ENCODE data around the gene SPATA46. TPM values are rescaled to one million over a fixed set of nuclear protein-coding genes. Genes with fewer than 3 reads are reported as not detected.

SPATA46 gene
- polyA plus RNA-seq, 1 donor, result 1.2 TPM

GRCh38 chr1:162390396-162391185 lies 13.9 kb upstream of the SPATA46 start:
- Histone ChIP-seq H3K27me3 (ENCODE audit: control insufficient read depth, insufficient read depth, low read length) (no peaks in the 10 kb centered on the region), H3K9me3 (ENCODE audit: control insufficient read depth, low read depth, low read length) (peaks cover 3% of the 10 kb centered on the region), H3K4me1 (ENCODE audit: control insufficient read depth, insufficient read depth, low read length) (peaks cover 30% of the 10 kb centered on the region), H3K4me3 (ENCODE audit: low read length) (no peak overlapping the region), H3K36me3 (ENCODE audit: control insufficient read depth, insufficient read depth, low read length) (no peaks in the 10 kb centered on the region), H3K27ac (ENCODE audit: low read length) (peak overlapping the region; percentile 30)
- 84% methylated on average over 7 of the region's 15 CpGs for WGBS (ENCODE audit: insufficient coverage, low lambda C conversion rate)
- no peak for DNase-seq

GRCh38 chr1:162389971-162390370 lies 13.3 kb upstream of the SPATA46 start:
- H3K27me3 ChIP-seq (ENCODE audit: control insufficient read depth, insufficient read depth, low read length), result no peaks in the 10 kb centered on the region
- peak overlapping the region; percentile 54 for H3K27ac ChIP-seq (ENCODE audit: low read length)
- H3K4me3 ChIP-seq (ENCODE audit: low read length), result no peak overlapping the region
- peaks cover 30% of the 10 kb centered on the region for H3K4me1 ChIP-seq (ENCODE audit: control insufficient read depth, insufficient read depth, low read length)
- WGBS (ENCODE audit: insufficient coverage, low lambda C conversion rate), result no CpG with 5 or more reads among the region's 9 CpGs
- peak; percentile 77 to 85 for DNase-seq
- no peaks in the 10 kb centered on the region for H3K36me3 ChIP-seq (ENCODE audit: control insufficient read depth, insufficient read depth, low read length)
- peaks cover 3% of the 10 kb centered on the region for H3K9me3 ChIP-seq (ENCODE audit: control insufficient read depth, low read depth, low read length)

GRCh38 chr1:162389021-162389818 lies 12.6 kb upstream of the SPATA46 start:
- peak overlapping the region; percentile 54 for H3K27ac ChIP-seq (ENCODE audit: low read length)
- 30% methylated on average over 2 of the region's 11 CpGs for WGBS (ENCODE audit: insufficient coverage, low lambda C conversion rate)
- no peaks in the 10 kb centered on the region for H3K27me3 ChIP-seq (ENCODE audit: control insufficient read depth, insufficient read depth, low read length)
- H3K4me1 ChIP-seq (ENCODE audit: control insufficient read depth, insufficient read depth, low read length), result peaks cover 30% of the 10 kb centered on the region
- DNase-seq, result peak in 1 of 2 donors; percentile 45
- H3K9me3 ChIP-seq (ENCODE audit: control insufficient read depth, low read depth, low read length), result peaks cover 3% of the 10 kb centered on the region
- H3K36me3 ChIP-seq (ENCODE audit: control insufficient read depth, insufficient read depth, low read length), result peaks cover 1% of the 10 kb centered on the region
- H3K4me3 ChIP-seq (ENCODE audit: low read length), result no peak overlapping the region

GRCh38 chr1:162388615-162389014 lies 12.0 kb upstream of the SPATA46 start:
- peaks cover 35% of the 10 kb centered on the region for H3K4me1 ChIP-seq (ENCODE audit: control insufficient read depth, insufficient read depth, low read length)
- H3K27me3 ChIP-seq (ENCODE audit: control insufficient read depth, insufficient read depth, low read length), result no peaks in the 10 kb centered on the region
- no peak for DNase-seq
- peak overlapping the region; percentile 54 for H3K27ac ChIP-seq (ENCODE audit: low read length)
- H3K4me3 ChIP-seq (ENCODE audit: low read length), result no peak overlapping the region
- no CpG with 5 or more reads among the region's 5 CpGs for WGBS (ENCODE audit: insufficient coverage, low lambda C conversion rate)
- H3K36me3 ChIP-seq (ENCODE audit: control insufficient read depth, insufficient read depth, low read length), result peaks cover 7% of the 10 kb centered on the region
- peaks cover 3% of the 10 kb centered on the region for H3K9me3 ChIP-seq (ENCODE audit: control insufficient read depth, low read depth, low read length)

GRCh38 chr1:162388083-162388594 lies 11.5 kb upstream of the SPATA46 start:
- Histone ChIP-seq H3K36me3 (ENCODE audit: control insufficient read depth, insufficient read depth, low read length) (peaks cover 12% of the 10 kb centered on the region), H3K27ac (ENCODE audit: low read length) (no peak overlapping the region), H3K27me3 (ENCODE audit: control insufficient read depth, insufficient read depth, low read length) (no peaks in the 10 kb centered on the region), H3K9me3 (ENCODE audit: control insufficient read depth, low read depth, low read length) (peaks cover 3% of the 10 kb centered on the region), H3K4me1 (ENCODE audit: control insufficient read depth, insufficient read depth, low read length) (peaks cover 40% of the 10 kb centered on the region), H3K4me3 (ENCODE audit: low read length) (no peak overlapping the region)
- 100% methylated on average over 1 of the region's 8 CpGs for WGBS (ENCODE audit: insufficient coverage, low lambda C conversion rate)
- DNase-seq, result no peak

GRCh38 chr1:162387226-162388082 lies 10.8 kb upstream of the SPATA46 start:
- peaks cover 18% of the 10 kb centered on the region for H3K36me3 ChIP-seq (ENCODE audit: control insufficient read depth, insufficient read depth, low read length)
- no peak overlapping the region for H3K4me3 ChIP-seq (ENCODE audit: low read length)
- H3K27ac ChIP-seq (ENCODE audit: low read length), result no peak overlapping the region
- 95% methylated on average over 8 of the region's 20 CpGs for WGBS (ENCODE audit: insufficient coverage, low lambda C conversion rate)
- no peak for DNase-seq
- H3K9me3 ChIP-seq (ENCODE audit: control insufficient read depth, low read depth, low read length), result peaks cover 3% of the 10 kb centered on the region
- peaks cover 47% of the 10 kb centered on the region for H3K4me1 ChIP-seq (ENCODE audit: control insufficient read depth, insufficient read depth, low read length)
- no peaks in the 10 kb centered on the region for H3K27me3 ChIP-seq (ENCODE audit: control insufficient read depth, insufficient read depth, low read length)

GRCh38 chr1:162386292-162387225 lies 9.9 kb upstream of the SPATA46 start:
- H3K27ac ChIP-seq (ENCODE audit: low read length), result no peak overlapping the region
- H3K36me3 ChIP-seq (ENCODE audit: control insufficient read depth, insufficient read depth, low read length), result peaks cover 18% of the 10 kb centered on the region
- peaks cover 52% of the 10 kb centered on the region for H3K4me1 ChIP-seq (ENCODE audit: control insufficient read depth, insufficient read depth, low read length)
- no peak overlapping the region for H3K4me3 ChIP-seq (ENCODE audit: low read length)
- WGBS (ENCODE audit: insufficient coverage, low lambda C conversion rate), result 100% methylated on average over 1 of the region's 8 CpGs
- DNase-seq, result no peak
- peaks cover 3% of the 10 kb centered on the region for H3K9me3 ChIP-seq (ENCODE audit: control insufficient read depth, low read depth, low read length)
- no peaks in the 10 kb centered on the region for H3K27me3 ChIP-seq (ENCODE audit: control insufficient read depth, insufficient read depth, low read length)

- Histone ChIP-seq H3K4me1 (ENCODE audit: control insufficient read depth, insufficient read depth, low read length) (peaks cover 54% of the 10 kb centered on the region), H3K9me3 (ENCODE audit: control insufficient read depth, low read depth, low read length) (peaks cover 3% of the 10 kb centered on the region), H3K27me3 (ENCODE audit: control insufficient read depth, insufficient read depth, low read length) (no peaks in the 10 kb centered on the region), H3K27ac (ENCODE audit: low read length) (no peak overlapping the region), H3K4me3 (ENCODE audit: low read length) (no peak overlapping the region), H3K36me3 (ENCODE audit: control insufficient read depth, insufficient read depth, low read length) (peaks cover 18% of the 10 kb centered on the region)
- no CpG with 5 or more reads among the region's 3 CpGs for WGBS (ENCODE audit: insufficient coverage, low lambda C conversion rate)
- DNase-seq, result no peak
Measured at GRCh38 chr1:162385702-162386101, 9.0 kb upstream of the SPATA46 start.

- no peak overlapping the region for H3K4me3 ChIP-seq (ENCODE audit: low read length)
- peaks cover 2% of the 10 kb centered on the region for H3K9me3 ChIP-seq (ENCODE audit: control insufficient read depth, low read depth, low read length)
- H3K36me3 ChIP-seq (ENCODE audit: control insufficient read depth, insufficient read depth, low read length), result peaks cover 18% of the 10 kb centered on the region
- WGBS (ENCODE audit: insufficient coverage, low lambda C conversion rate), result no CpG with 5 or more reads among the region's 3 CpGs
- peaks cover 53% of the 10 kb centered on the region for H3K4me1 ChIP-seq (ENCODE audit: control insufficient read depth, insufficient read depth, low read length)
- H3K27me3 ChIP-seq (ENCODE audit: control insufficient read depth, insufficient read depth, low read length), result no peaks in the 10 kb centered on the region
- H3K27ac ChIP-seq (ENCODE audit: low read length), result no peak overlapping the region
- DNase-seq, result no peak
Measured at GRCh38 chr1:162385280-162385623, 8.6 kb upstream of the SPATA46 start.

Data from large intestine (tissue), 3 donors.